AG09319 (cell line): ENCODE measurements around the gene KRT71.
A peak's percentile ranks its signal among the peaks of the same experiment; 100 is the strongest.

Experiments used
- DNase-seq: peaks from one replicate; pipeline ENCODE4 v3.0.0-alpha.2; 2010; ENCODE audit warnings: low read depth; ENCODE audit errors: extremely low read depth
- TF ChIP-seq, protein P1 (sequence below): IDR thresholded peaks from 2 replicates; pipeline ENCODE4 v1.5.1; 2011; ENCODE audit warnings: low read depth, mild to moderate bottlenecking, inconsistent platforms, low read length, moderate library complexity

The KRT71 gene

DNA sequence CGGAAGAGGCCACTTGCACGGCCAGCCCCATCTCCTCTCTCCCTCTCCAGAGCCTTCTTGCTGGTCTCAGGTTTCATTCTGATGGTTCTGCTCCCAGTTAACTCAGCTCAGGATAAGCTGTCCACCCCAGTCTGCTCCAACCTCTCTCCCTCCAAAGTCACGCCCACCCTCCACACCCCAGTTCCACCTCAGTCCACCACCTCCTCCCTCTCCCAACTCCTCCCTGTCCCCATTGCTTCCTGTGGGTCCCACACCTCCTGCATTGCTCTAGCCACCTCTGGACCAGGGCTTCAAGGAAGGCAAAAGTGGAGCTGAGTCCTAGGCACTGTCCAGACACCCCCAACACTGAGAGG is 13.1 kb downstream of the KRT71 start:
- TF ChIP-seq, protein P1, sequence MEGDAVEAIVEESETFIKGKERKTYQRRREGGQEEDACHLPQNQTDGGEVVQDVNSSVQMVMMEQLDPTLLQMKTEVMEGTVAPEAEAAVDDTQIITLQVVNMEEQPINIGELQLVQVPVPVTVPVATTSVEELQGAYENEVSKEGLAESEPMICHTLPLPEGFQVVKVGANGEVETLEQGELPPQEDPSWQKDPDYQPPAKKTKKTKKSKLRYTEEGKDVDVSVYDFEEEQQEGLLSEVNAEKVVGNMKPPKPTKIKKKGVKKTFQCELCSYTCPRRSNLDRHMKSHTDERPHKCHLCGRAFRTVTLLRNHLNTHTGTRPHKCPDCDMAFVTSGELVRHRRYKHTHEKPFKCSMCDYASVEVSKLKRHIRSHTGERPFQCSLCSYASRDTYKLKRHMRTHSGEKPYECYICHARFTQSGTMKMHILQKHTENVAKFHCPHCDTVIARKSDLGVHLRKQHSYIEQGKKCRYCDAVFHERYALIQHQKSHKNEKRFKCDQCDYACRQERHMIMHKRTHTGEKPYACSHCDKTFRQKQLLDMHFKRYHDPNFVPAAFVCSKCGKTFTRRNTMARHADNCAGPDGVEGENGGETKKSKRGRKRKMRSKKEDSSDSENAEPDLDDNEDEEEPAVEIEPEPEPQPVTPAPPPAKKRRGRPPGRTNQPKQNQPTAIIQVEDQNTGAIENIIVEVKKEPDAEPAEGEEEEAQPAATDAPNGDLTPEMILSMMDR, result no peak
- no peak for DNase-seq

DNA sequence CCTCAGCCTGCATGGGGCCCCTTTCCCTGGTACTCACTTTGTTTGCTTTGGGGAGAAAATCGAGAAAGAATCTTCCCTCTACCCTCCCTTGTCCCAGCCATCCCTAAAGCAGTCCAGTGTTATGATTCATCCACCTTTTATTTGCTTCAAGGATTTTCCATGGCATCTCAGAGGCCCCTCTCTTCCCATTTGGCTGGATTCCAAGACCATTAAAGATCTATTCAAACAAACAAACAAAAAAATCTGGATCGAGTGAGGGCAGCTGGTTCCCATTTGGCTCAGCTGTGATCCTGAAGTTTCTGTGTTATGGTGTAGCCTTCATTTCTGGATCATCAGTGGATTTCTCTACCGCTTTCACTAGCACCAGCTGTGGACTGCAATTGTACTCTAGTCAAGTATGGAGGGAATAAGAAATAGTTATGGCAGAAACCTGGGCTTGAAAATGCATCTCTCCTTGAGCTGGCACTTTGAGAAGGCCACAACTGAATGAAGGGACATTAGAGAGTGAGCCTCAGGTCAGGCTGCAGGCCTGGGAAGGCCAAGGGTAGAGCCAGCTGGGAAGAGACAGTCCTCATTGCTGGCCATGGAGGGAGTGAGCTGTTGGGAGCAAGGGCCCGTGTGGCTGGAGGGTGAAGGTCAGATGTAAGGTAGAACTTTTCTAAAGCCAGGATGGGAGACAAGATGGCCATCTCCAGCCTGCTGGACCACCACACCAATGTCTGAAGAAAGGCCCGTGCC is 13.7 kb downstream of the KRT71 start:
- TF ChIP-seq, protein P1, result no peak
- peak; percentile 31 for DNase-seq

DNA sequence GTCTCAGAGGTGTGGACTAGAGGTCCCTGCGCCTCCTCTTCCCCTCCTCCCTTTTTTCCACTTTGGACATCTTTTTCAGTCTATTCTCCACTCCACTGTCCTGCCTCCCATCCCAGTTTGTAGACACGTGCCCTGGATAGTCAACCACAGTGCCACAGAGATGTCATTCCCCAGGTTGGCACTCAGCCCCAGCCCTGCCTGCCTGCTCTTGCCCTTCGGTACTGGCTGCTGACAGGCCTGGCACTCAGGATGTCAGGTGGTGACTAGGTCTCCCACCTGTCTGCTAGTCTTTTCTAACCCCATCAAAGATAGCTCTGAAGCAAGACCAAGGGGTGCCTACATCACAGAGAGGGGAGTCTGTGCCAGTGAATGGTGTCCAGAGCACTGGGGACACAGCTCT is 15.8 kb downstream of the KRT71 start:
- no peak for DNase-seq
- TF ChIP-seq, protein P1, result no peak

GRCh38 chr12:52535574-52535973 is 17.4 kb downstream of the KRT71 start:
- no peak for DNase-seq
- TF ChIP-seq, protein P1, result no peak

DNA sequence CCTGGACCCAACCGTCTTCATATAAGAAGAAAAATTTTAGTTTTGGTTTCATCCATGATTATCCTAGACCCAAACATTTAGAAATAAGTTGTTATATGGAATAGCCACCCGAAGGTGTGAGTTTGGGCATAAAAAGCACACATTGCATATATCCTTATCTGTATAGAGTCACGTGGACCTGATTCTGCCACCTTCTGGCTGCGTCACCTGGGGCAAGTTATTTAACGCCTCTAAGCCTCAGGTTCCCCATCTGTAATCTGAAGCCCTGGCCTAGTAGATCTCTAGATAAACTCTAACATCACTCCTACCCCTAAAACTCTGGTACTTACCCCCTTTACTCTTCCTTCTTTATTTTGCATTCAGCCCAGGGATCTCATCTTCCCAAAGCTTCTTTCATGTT is 18.5 kb downstream of the KRT71 start:
- TF ChIP-seq, protein P1, result no peak
- DNase-seq, result no peak

GRCh38 chr12:52533686-52534470 is 19.1 kb downstream of the KRT71 start:
- TF ChIP-seq, protein P1, result no peak
- no peak for DNase-seq

- DNase-seq, result no peak
- TF ChIP-seq, protein P1, result no peak
Measured at GRCh38 chr12:52532636-52533035, 20.3 kb downstream of the KRT71 start.
